ENCODE measurements around the gene DOK3.
A peak's percentile ranks its signal among the peaks of the same experiment; 100 is the strongest.

The DOK3 gene

DNA sequence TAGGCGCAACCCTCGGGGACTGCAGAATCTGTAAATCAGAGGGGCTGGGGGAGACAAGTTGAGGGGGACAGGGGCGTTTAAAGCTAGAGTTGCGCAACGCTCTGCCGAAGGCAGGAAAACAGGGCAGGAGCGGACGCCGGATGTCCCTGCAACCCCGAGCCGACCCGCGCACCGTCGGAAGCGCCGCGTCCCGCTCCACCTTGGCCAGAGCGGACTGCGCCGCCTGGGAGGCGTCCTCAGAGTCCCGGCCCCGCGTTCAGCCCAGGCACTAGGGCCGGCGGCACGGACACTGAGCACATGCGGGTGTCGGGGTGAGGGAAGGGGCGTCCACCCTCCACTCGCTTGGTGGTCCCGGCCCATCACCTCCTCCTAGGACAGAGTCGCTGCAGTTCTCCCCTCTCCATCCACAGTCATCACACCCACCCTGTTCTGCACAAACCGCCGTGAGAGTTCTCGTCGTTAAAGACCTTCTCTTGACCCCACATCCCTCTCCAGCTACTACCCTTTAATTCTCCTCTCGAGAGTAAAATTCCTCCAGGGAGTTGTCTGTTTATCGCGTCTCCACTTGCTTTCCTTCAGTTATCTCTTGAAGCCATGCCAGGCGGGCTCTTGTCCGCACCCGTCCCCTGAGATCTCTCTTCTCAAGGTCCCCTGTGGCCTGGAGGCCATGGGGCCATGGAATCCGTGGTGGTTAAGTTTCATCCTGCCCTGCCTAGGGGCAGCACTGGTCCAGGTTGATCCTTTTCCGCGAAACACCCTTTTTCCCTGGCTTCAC is 11.4 kb downstream of the DOK3 start:
- H3K4me3 ChIP-seq (ENCODE audit: control insufficient read depth, low read depth, low read length), result peak overlapping the region; percentile 52
- TF ChIP-seq, protein P1, sequence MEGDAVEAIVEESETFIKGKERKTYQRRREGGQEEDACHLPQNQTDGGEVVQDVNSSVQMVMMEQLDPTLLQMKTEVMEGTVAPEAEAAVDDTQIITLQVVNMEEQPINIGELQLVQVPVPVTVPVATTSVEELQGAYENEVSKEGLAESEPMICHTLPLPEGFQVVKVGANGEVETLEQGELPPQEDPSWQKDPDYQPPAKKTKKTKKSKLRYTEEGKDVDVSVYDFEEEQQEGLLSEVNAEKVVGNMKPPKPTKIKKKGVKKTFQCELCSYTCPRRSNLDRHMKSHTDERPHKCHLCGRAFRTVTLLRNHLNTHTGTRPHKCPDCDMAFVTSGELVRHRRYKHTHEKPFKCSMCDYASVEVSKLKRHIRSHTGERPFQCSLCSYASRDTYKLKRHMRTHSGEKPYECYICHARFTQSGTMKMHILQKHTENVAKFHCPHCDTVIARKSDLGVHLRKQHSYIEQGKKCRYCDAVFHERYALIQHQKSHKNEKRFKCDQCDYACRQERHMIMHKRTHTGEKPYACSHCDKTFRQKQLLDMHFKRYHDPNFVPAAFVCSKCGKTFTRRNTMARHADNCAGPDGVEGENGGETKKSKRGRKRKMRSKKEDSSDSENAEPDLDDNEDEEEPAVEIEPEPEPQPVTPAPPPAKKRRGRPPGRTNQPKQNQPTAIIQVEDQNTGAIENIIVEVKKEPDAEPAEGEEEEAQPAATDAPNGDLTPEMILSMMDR (conservative IDR thresholded peaks at IDR 0.05; ENCODE audit: control insufficient read depth, insufficient read depth, low read depth, low read length), result no peak
- DNase-seq (ENCODE audit: low read depth), result no peak

DNA sequence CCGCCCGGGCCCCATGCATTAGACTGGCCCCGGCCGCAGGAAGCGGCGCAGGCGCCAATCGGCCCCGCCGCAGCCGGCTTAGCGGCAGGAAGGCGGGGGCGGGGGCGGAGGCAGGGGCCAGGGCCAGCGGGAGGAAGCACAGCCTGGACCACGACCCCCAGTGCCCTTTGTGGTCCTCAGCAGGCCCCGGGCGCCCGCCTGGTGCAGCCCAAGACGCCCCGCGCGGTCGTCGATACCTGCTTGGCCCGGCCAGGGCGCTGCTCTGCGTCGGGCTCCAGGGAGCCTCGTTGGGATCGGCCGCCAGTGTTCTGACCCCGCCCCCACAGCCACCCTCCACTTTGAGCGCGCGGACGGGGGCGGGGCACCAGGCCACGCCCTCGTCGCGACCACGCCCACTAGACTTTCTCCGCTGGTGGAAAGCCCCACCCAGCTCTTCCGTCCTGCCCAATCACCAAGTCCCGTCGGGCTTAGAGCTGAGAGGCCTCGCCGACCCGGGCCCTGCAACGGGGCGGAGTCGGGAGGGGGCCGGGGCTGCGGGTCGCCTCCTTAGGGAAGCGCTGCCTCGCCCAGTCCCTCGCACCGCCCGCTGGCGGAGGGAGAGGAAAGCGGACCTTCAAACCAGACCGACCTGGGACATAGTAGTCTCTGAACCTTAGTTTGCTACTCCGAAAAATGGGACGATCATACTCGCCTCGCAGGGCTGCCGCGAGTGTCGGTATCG is 12.2 kb downstream of the DOK3 start, which contains the start of gene PDLIM7:
Gene PDLIM7, minus strand, starts transcription at position 313 of the 721 bp plus-strand sequence. CDS start 1,092 bp downstream, outside the sequence.
- H3K4me3 ChIP-seq (ENCODE audit: control insufficient read depth, low read depth, low read length), result peak within 1 kb of the TSS; percentile 77
- DNase-seq (ENCODE audit: low read depth), result peak; percentile 96
- TF ChIP-seq, protein P1 (conservative IDR thresholded peaks at IDR 0.05; ENCODE audit: control insufficient read depth, insufficient read depth, low read depth, low read length), result no peak

DNA sequence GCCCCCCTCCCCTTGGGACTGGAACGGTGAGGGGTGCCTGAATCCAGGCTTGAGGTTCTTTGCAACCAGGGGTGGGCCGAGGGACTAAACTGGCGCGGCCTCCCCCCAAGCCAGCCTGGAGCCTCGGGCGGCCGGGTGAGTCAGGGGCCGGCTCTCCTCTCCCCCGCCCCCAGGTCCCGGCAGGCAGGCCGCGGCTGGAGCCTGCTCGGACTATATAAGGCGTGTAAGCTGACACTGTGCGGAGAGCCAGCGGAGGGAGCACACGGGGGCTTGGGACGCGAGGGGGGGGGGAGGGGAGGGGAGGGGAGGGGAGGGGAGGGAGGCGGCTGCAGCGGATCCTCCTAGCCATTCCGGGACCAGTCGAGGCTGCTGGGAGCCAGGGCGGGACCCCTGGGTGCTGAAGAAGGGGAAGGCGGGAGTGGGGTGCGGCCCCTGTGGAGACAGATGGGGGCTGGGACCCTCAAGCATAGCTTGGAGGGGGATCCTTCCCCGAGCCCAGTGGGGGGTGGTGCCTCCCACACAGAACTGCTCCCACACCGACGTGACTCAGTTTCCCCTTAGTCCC is 12.8 kb downstream of the DOK3 start:
- DNase-seq (ENCODE audit: low read depth), result peak; percentile 92
- H3K4me3 ChIP-seq (ENCODE audit: control insufficient read depth, low read depth, low read length), result peak overlapping the region; percentile 77

DNA sequence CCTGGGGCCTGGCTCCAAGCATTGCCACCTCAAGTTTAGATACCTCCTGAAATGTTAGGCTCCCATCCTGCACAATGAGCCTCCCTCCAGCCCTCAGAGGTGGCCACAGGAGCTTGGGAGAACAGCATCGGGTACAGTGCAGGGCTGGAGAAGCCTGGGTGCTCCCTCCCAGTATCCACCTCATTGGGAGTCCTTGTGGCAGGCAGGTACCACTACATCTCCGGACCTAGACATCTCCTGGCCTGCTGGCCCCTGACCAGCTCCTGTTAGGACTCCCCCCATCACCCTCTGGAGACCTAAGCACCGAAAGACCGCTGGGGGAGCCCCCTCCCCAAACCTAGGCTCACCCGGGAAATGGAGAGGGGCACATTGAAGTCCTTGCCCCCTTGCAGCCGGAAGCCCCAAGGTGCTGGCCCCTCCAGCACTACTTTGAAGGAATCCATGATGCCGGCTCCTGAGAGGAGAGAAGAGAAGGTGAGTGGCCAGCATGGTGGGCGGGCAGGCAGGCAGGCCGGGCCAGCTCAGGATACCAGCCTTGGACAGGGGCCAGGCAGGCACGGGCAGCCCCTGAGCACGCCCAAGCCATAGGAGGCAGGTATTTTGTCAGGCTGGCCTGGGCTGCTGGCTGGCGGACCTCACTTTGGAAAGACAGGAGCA is 13.4 kb downstream of the DOK3 start:
- H3K4me3 ChIP-seq (ENCODE audit: control insufficient read depth, low read depth, low read length), result peak overlapping the region; percentile 77
- TF ChIP-seq, protein P1 (conservative IDR thresholded peaks at IDR 0.05; ENCODE audit: control insufficient read depth, insufficient read depth, low read depth, low read length), result peak; percentile 23
- peak; percentile 41 for DNase-seq (ENCODE audit: low read depth)

More for the DNA sequence above, 12.8 kb downstream of the DOK3 start:
- TF ChIP-seq, protein P1 (conservative IDR thresholded peaks at IDR 0.05; ENCODE audit: control insufficient read depth, insufficient read depth, low read depth, low read length), result no peak

DNA sequence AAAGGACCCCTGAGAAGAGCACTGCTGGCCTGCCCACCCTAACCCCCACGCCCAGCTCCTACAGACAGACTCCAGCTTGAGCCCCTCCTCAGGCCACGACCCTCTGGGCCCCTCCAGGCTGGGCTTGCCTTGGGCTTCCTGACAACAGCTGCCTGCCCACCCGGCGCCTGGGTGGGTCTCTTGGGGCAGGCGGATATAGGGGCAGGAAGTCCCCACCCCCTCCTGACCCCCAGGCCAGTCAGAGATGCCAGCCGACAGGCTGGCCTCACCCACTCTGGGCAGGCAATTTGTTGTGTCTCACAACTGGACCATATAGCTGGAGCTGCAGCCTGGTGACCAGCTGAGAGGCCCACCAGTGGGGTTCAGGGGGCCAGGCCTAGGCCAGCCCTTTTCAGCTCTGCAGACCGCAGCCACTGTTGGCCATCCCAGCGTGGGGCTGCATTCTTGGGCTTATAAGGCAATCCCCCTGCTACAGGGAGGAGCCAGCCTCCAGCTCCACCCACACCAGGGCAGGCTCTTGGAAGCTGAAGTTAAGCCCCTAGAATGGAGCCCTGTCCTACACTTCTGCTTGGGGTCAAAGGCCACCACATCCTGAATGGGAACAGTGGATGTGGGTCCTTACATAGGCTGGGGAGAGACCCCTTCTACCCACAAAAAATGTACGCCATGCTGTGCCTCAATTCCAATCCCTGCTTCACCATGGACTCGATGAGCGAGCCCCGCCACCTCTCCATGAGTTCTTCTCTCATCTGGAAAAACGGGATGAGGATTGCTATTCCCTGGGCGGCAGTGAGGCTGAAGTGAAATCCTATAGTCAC is 14.2 kb downstream of the DOK3 start:
- TF ChIP-seq, protein P1 (conservative IDR thresholded peaks at IDR 0.05; ENCODE audit: control insufficient read depth, insufficient read depth, low read depth, low read length), result no peak

More for the DNA sequence above, 14.2 kb downstream of the DOK3 start:
- DNase-seq (ENCODE audit: low read depth), result peak; percentile 84
- H3K4me3 ChIP-seq (ENCODE audit: control insufficient read depth, low read depth, low read length), result peak overlapping the region; percentile 77

Measured in fibroblast of mammary gland (primary cell).